Mesendoderm (in vitro differentiated cells): Measurements from ENCODE around the gene MAP2K1.
A peak's percentile ranks its signal among the peaks of the same experiment; 100 is the strongest.

Experiments used
- DNase-seq: peaks from one replicate; pipeline ENCODE4 v3.0.0; 2013
- H2AK5ac ChIP-seq: 2 replicates; pipeline ENCODE4 v1.6.1; 2013; ENCODE audit warnings: low read length, inconsistent platforms
- H2BK120ac ChIP-seq: 2 replicates; pipeline ENCODE4 v1.6.1; 2013; ENCODE audit warnings: low read depth, mild to moderate bottlenecking, low read length, moderate library complexity, mixed read lengths
- H2BK15ac ChIP-seq: replicated peaks from 2 replicates; pipeline ENCODE4 v1.6.1; 2013; ENCODE audit warnings: low read depth, mild to moderate bottlenecking, moderate library complexity
- H2BK5ac ChIP-seq: 2 replicates; pipeline ENCODE4 v1.6.1; 2013; ENCODE audit warnings: low read length, inconsistent platforms
- H3K18ac ChIP-seq: 2 replicates; pipeline ENCODE4 v1.6.1; 2013; ENCODE audit warnings: mild to moderate bottlenecking, low read length, mixed read lengths
- H3K23ac ChIP-seq: one replicate; pipeline ENCODE4 v1.6.1; 2013; ENCODE audit warnings: low read length
- H3K27ac ChIP-seq: 2 replicates; pipeline ENCODE4 v1.5.1; 2013; ENCODE audit warnings: low read depth, mild to moderate bottlenecking, inconsistent platforms, low read length, moderate library complexity
- H3K27me3 ChIP-seq: 2 replicates; pipeline ENCODE4 v1.6.1; 2013; ENCODE audit warnings: low read length, control low read depth, mild to moderate bottlenecking, inconsistent platforms; ENCODE audit not compliant: insufficient read depth, poor library complexity
- H3K36me3 ChIP-seq: 2 replicates; pipeline ENCODE4 v1.6.1; 2013; ENCODE audit warnings: low read length, inconsistent platforms; ENCODE audit not compliant: control insufficient read depth, insufficient read depth
- H3K4ac ChIP-seq: one replicate; pipeline ENCODE4 v1.6.1; 2013; ENCODE audit warnings: low read depth, mild to moderate bottlenecking, low read length, moderate library complexity
- H3K4me1 ChIP-seq: 2 replicates; pipeline ENCODE4 v1.6.1; 2013; ENCODE audit warnings: low read depth, low read length, inconsistent platforms; ENCODE audit not compliant: control insufficient read depth
- H3K4me2 ChIP-seq: 2 replicates; pipeline ENCODE4 v1.6.1; 2013; ENCODE audit warnings: low read length
- H3K4me3 ChIP-seq: 2 replicates; pipeline ENCODE4 v1.5.1; 2013; ENCODE audit warnings: mild to moderate bottlenecking, low read length
- H3K56ac ChIP-seq: one replicate; pipeline ENCODE4 v1.6.1; 2013; ENCODE audit warnings: low read length
- H3K79me1 ChIP-seq: 2 replicates; pipeline ENCODE4 v1.6.1; 2013; ENCODE audit warnings: low read length, inconsistent platforms
- H3K79me2 ChIP-seq: 2 replicates; pipeline ENCODE4 v1.6.1; 2013; ENCODE audit warnings: mild to moderate bottlenecking, low read length; ENCODE audit not compliant: control insufficient read depth, insufficient read depth
- H3K9ac ChIP-seq: 2 replicates; pipeline ENCODE4 v1.6.1; 2013; ENCODE audit warnings: low read length, inconsistent platforms
- H4K5ac ChIP-seq: one replicate; pipeline ENCODE4 v1.6.1; 2013; ENCODE audit warnings: low read length
- H4K8ac ChIP-seq: one replicate; pipeline ENCODE4 v1.6.1; 2013; ENCODE audit warnings: low read depth, mild to moderate bottlenecking, control low read depth, low read length, moderate library complexity
- WGBS: extraction: QIAGEN DNeasy Blood & Tissue Kit; methylation state at CpG from one replicate; pipeline ENCODE4 v1.1.7; 2013; ENCODE audit warnings: low lambda C conversion rate, missing lambda C conversion rate; ENCODE audit not compliant: insufficient coverage; ENCODE audit errors: extremely low coverage; 5-methylcytosine and 5-hydroxymethylcytosine counted together

Gene MAP2K1

DNA sequence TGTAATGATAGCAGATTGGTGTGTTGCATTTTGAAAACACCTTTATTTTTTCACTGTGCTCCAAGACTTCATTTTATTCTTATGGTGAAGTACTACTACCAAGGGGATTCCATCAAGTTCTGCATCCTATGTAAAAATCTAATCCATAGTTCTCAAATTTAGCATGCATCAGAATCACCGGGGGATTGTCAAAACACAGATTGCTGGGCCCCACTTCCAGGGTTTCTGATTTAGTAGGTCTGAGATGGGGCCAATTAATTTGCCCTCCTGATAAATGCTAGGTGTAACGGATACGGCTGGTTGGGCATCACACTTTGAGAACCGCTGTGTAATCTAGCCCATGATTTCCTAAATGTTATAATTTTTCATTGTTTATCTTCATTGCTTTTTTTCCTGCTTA, 119.1 kb downstream of the MAP2K1 start:
- no CpG with 5 or more reads among the region's 4 CpGs for WGBS
- no peak overlapping the region for H3K23ac ChIP-seq
- H4K5ac ChIP-seq = no peak overlapping the region
- no peak overlapping the region for H2BK120ac ChIP-seq
- H3K36me3 ChIP-seq = peaks cover 4% of the 10 kb centered on the region
- no peak overlapping the region for H3K4ac ChIP-seq
- H3K18ac ChIP-seq = no peak overlapping the region
- no peak overlapping the region for H2BK15ac ChIP-seq
- peak overlapping the region; percentile 71 for H3K27ac ChIP-seq
- no peak for DNase-seq
- H3K4me1 ChIP-seq = peaks cover 3% of the 10 kb centered on the region
- H3K79me2 ChIP-seq = peaks cover 46% of the 10 kb centered on the region
- H4K8ac ChIP-seq = no peak overlapping the region
- H2BK5ac ChIP-seq = no peak overlapping the region
- peak overlapping the region; percentile 99 for H3K4me3 ChIP-seq
- peak overlapping the region; percentile 89 for H3K4me2 ChIP-seq
- peak overlapping the region; percentile 96 for H3K9ac ChIP-seq
- H2AK5ac ChIP-seq = no peak overlapping the region
- H3K27me3 ChIP-seq = no peaks in the 10 kb centered on the region
- peak overlapping the region; percentile 99 for H3K56ac ChIP-seq
- peaks cover 6% of the 10 kb centered on the region for H3K79me1 ChIP-seq

DNA sequence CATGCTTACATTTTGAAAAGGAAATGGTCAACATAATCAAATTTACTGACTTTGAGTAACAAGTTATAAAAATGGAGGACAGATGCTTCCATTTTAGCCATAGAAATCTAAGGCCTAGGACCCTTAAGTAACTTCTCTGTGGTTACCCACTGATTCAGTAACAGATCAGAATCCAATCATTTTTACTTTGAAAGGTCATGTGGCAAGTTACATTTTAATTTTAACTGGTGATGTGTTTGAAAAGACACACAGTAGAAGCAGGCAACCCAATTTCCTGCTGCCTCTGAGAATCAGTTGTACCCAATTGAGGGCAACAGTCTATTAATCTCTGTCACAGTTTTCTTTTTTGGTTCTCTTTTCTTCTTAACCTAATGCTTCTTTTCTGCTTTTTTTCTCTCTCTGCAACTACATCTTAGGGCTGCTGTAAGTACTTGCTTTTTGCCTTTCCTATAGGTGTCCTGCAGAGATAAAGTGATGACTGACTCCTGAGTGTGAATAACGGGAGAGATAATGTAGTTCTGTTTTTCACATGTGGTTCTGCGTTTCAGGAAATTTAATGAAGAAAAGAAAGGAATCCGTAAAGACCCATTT, 121.7 kb downstream of the MAP2K1 start:
- Histone ChIP-seq H4K8ac (no peak overlapping the region), H3K9ac (no peak overlapping the region), H2BK5ac (no peak overlapping the region), H3K27ac (no peak overlapping the region), H2BK120ac (no peak overlapping the region), H3K4me2 (no peak overlapping the region), H3K56ac (no peak overlapping the region), H3K79me1 (peaks cover 6% of the 10 kb centered on the region), H3K79me2 (peaks cover 29% of the 10 kb centered on the region), H3K4me3 (no peak overlapping the region), H3K23ac (no peak overlapping the region), H3K4ac (no peak overlapping the region), H3K18ac (no peak overlapping the region), H4K5ac (no peak overlapping the region), H2BK15ac (no peak overlapping the region), H3K4me1 (peaks cover 3% of the 10 kb centered on the region), H3K27me3 (no peaks in the 10 kb centered on the region), H3K36me3 (no peaks in the 10 kb centered on the region), H2AK5ac (no peak overlapping the region)
- no CpG with 5 or more reads among the region's 3 CpGs for WGBS
- no peak for DNase-seq

DNA sequence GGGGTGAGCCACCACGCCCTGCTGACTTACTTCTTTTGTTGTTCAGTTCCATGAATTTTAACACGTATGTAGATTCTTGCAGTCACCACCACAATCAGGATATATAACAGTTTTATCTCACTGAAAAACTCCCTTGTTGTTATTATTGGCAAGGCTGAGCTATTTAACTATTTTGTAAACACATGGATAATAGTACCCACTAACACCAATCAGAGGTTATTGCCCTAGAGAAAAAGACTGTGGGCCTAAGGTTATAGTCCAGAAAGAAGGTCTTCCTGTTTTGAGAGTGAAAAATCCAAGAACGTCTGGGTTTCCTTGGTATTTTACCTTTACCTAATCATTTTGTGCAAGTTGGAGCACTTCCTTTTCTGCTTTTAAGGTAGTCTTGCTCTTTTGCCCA, 127.9 kb downstream of the MAP2K1 start:
- whole genome bisulfite sequencing = no CpG with 5 or more reads among the region's 3 CpGs
- Histone ChIP-seq H3K23ac (no peak overlapping the region), H3K56ac (no peak overlapping the region), H2AK5ac (no peak overlapping the region), H3K36me3 (peaks cover 2% of the 10 kb centered on the region), H2BK15ac (no peak overlapping the region), H3K4me3 (no peak overlapping the region), H3K79me1 (no peaks in the 10 kb centered on the region), H2BK5ac (no peak overlapping the region), H3K4me1 (no peaks in the 10 kb centered on the region), H3K9ac (no peak overlapping the region), H3K4ac (no peak overlapping the region), H2BK120ac (no peak overlapping the region), H3K27ac (no peak overlapping the region), H3K27me3 (no peaks in the 10 kb centered on the region), H4K5ac (no peak overlapping the region), H4K8ac (no peak overlapping the region), H3K79me2 (no peaks in the 10 kb centered on the region), H3K4me2 (no peak overlapping the region), H3K18ac (no peak overlapping the region)
- no peak for DNase-seq

DNA sequence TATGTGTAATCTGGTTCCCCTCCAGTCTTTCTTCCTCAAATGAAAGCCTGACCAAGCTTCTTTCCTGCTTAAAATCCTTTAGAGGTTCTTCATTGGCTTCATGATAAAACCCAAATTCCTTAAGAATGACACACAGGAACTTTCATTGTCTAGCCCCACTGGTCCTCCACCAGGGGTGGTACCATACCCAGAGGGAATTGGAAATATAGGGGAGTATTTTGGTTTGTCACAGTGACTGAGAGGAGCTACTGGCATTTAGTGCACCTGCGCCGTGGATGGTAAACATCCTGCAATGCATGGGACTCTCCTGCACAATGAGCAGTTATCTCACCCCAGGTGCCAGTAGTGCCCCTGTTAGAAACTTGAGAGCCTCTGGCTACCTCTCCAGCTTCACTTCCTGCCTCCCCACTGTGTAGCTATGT, 129.2 kb downstream of the MAP2K1 start:
- no peak overlapping the region for H2BK15ac ChIP-seq
- no peak overlapping the region for H2BK5ac ChIP-seq
- H3K4ac ChIP-seq = no peak overlapping the region
- no peak overlapping the region for H3K4me2 ChIP-seq
- no peaks in the 10 kb centered on the region for H3K79me1 ChIP-seq
- no peak overlapping the region for H3K18ac ChIP-seq
- H3K79me2 ChIP-seq = no peaks in the 10 kb centered on the region
- no peak overlapping the region for H3K27ac ChIP-seq
- H3K36me3 ChIP-seq = peaks cover 2% of the 10 kb centered on the region
- H4K8ac ChIP-seq = no peak overlapping the region
- H3K4me1 ChIP-seq = no peaks in the 10 kb centered on the region
- H4K5ac ChIP-seq = no peak overlapping the region
- no CpG with 5 or more reads among the region's 2 CpGs for WGBS
- H3K4me3 ChIP-seq = no peak overlapping the region
- DNase-seq = peak; percentile 67
- H3K9ac ChIP-seq = no peak overlapping the region
- H2BK120ac ChIP-seq = no peak overlapping the region
- H2AK5ac ChIP-seq = no peak overlapping the region
- H3K27me3 ChIP-seq = no peaks in the 10 kb centered on the region
- H3K23ac ChIP-seq = peak overlapping the region; percentile 15
- H3K56ac ChIP-seq = no peak overlapping the region

DNA sequence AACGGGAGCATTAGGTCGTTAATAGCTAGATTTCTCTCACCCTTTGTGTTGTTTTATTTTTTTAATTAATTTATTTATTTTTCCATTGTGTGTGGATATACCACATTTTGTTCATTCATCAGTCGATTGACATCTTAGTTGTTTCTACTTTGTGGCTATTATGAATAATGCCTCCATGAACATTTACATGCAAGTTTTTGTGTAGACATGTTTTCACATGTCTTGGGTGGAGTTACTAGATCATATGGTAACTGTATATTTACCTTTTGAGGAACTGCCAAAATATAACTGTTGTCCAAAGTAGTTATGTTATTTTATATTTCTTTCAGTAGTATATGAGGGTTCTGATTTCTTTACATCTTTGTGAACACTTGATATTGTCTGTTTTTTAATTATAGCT, 137.2 kb downstream of the MAP2K1 start:
- Histone ChIP-seq H3K4me3 (no peak overlapping the region), H4K5ac (no peak overlapping the region), H3K56ac (no peak overlapping the region), H3K27me3 (no peaks in the 10 kb centered on the region), H3K27ac (no peak overlapping the region), H2BK15ac (no peak overlapping the region), H3K18ac (no peak overlapping the region), H2BK5ac (no peak overlapping the region), H3K4me2 (no peak overlapping the region), H3K23ac (no peak overlapping the region), H3K4ac (no peak overlapping the region), H3K4me1 (no peaks in the 10 kb centered on the region), H3K36me3 (peaks cover 1% of the 10 kb centered on the region), H3K9ac (no peak overlapping the region), H4K8ac (no peak overlapping the region), H2BK120ac (no peak overlapping the region), H3K79me1 (no peaks in the 10 kb centered on the region), H2AK5ac (no peak overlapping the region), H3K79me2 (no peaks in the 10 kb centered on the region)
- WGBS = no CpG with 5 or more reads among the region's 3 CpGs
- DNase-seq = no peak

DNA sequence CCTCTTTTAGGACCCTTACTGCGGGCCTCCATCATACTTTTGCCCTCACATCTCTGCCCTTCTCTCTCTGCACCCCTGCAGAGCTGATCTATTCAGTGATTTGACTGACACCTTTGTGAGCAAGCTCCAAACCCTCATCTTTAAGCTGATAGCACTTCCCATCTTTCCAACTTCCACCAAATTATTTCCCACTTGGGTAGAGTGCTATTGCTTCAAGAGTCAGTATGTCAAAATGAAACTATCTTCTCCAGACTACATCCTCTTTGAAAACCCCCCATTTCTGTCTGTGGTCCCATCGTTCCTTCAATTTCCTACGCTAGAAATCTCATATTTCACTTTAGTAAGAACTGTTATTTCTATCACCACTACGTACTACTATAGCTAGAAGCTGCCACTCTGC, 138.1 kb downstream of the MAP2K1 start:
- H2BK15ac ChIP-seq = no peak overlapping the region
- H3K27ac ChIP-seq = no peak overlapping the region
- no peak overlapping the region for H3K4me3 ChIP-seq
- no CpG with 5 or more reads among the region's 4 CpGs for WGBS
- H3K18ac ChIP-seq = no peak overlapping the region
- no peaks in the 10 kb centered on the region for H3K27me3 ChIP-seq
- H3K23ac ChIP-seq = no peak overlapping the region
- no peaks in the 10 kb centered on the region for H3K79me2 ChIP-seq
- H2BK5ac ChIP-seq = no peak overlapping the region
- no peak overlapping the region for H4K8ac ChIP-seq
- H2BK120ac ChIP-seq = no peak overlapping the region
- H3K79me1 ChIP-seq = no peaks in the 10 kb centered on the region
- H4K5ac ChIP-seq = no peak overlapping the region
- H2AK5ac ChIP-seq = no peak overlapping the region
- H3K4ac ChIP-seq = no peak overlapping the region
- H3K4me1 ChIP-seq = no peaks in the 10 kb centered on the region
- H3K4me2 ChIP-seq = no peak overlapping the region
- DNase-seq = no peak
- H3K56ac ChIP-seq = no peak overlapping the region
- peaks cover 4% of the 10 kb centered on the region for H3K36me3 ChIP-seq
- no peak overlapping the region for H3K9ac ChIP-seq
